PC-3 (cell line): ENCODE measurements around the gene FLNB. TPM values are rescaled to one million over a fixed set of nuclear protein-coding genes. Genes with fewer than 3 reads are reported as not detected.
A peak's percentile ranks its signal among the peaks of the same experiment; 100 is the strongest.

Source experiments
- ATAC-seq: fragments of 200-7000 bp; cut with Tn5 transposase; 2 replicates; pipeline ENCODE4 v1.9.1; 2020; ENCODE audit warnings: mild to moderate bottlenecking, moderate library complexity
- BruUV-seq: library from RNA; stranded (reverse); fragments of 400-500 nt; replicated peaks from 2 replicates; lab custom pipeline; 2021; lab: Mats Ljungman, UMichigan
- CTCF ChIA-PET: fragments of 300-600 bp; sonication (Branson Sonifier 250); formaldehyde crosslinking; loops from one replicate; lab custom pipeline; 2022; ENCODE audit warnings: antibody characterized with exemption; lab: Charles Lee
- POLR2A ChIA-PET: fragments of 300-600 bp; sonication (Branson Sonifier 250); formaldehyde crosslinking; loops from one replicate; lab custom pipeline; 2022; ENCODE audit warnings: antibody characterized with exemption; ENCODE audit not compliant: unreplicated experiment; lab: Charles Lee
- DNase-seq: peaks from one replicate; pipeline ENCODE4 v3.0.0-alpha.2; 2015
- H2AFZ ChIP-seq: fragments of 300-600 bp; sonication (generic); 2 replicates; pipeline ENCODE4 v1.6.0; 2016; ENCODE audit warnings: antibody characterized with exemption, low read length
- H3F3A ChIP-seq: fragments of 300-600 bp; sonication (generic); one replicate; pipeline ENCODE4 v1.6.0; 2017; ENCODE audit warnings: antibody characterized with exemption, low read length, control low read depth, mild to moderate bottlenecking; ENCODE audit not compliant: unreplicated experiment
- H3K27ac ChIP-seq: fragments of 300-600 bp; sonication (generic); 2 replicates; pipeline ENCODE4 v1.5.1; 2016; ENCODE audit warnings: mild to moderate bottlenecking, low read length
- H3K27me3 ChIP-seq: fragments of 300-600 bp; sonication (generic); 2 replicates; pipeline ENCODE4 v1.6.1; 2016; ENCODE audit warnings: low read length, mixed read lengths
- H3K36me3 ChIP-seq: fragments of 300-600 bp; sonication (generic); 2 replicates; pipeline ENCODE4 v1.6.1; 2016; ENCODE audit warnings: low read depth, mixed run types, low read length, mixed read lengths
- H3K4me1 ChIP-seq: fragments of 300-600 bp; sonication (generic); 2 replicates; pipeline ENCODE4 v1.5.1; 2016; ENCODE audit warnings: low read length; ENCODE audit not compliant: insufficient read depth
- H3K4me2 ChIP-seq: fragments of 300-600 bp; sonication (generic); 2 replicates; pipeline ENCODE4 v1.6.0; 2016; ENCODE audit warnings: low read length
- H3K4me3 ChIP-seq: fragments of 300-600 bp; sonication (generic); 2 replicates; pipeline ENCODE4 v1.5.1; 2016; ENCODE audit warnings: mild to moderate bottlenecking, low read length, mixed read lengths
- H3K79me2 ChIP-seq: fragments of 300-600 bp; sonication (generic); 2 replicates; pipeline ENCODE4 v1.6.1; 2017; ENCODE audit warnings: low read length, mixed read lengths
- H3K9ac ChIP-seq: fragments of 300-600 bp; sonication (generic); 2 replicates; pipeline ENCODE4 v1.6.0; 2016; ENCODE audit warnings: mild to moderate bottlenecking, low read length
- H3K9me2 ChIP-seq: fragments of 300-600 bp; sonication (generic); replicated peaks from 2 replicates; pipeline ENCODE4 v1.6.1; 2016; ENCODE audit warnings: mixed run types, low read length, mixed read lengths
- H3K9me3 ChIP-seq: fragments of 300-600 bp; sonication (generic); 2 replicates; pipeline ENCODE4 v1.6.1; 2016; ENCODE audit warnings: low read length, mixed read lengths
- H4K20me1 ChIP-seq: fragments of 300-600 bp; sonication (generic); 2 replicates; pipeline ENCODE4 v1.6.1; 2016; ENCODE audit warnings: low read length, mixed read lengths
- CTCF ChIP-seq: fragments of 300-600 bp; sonication (generic); conservative IDR thresholded peaks from 2 replicates; pipeline ENCODE4 v1.5.1; 2017; ENCODE audit warnings: antibody characterized with exemption, low read depth, mild to moderate bottlenecking, low read length
- EZH2 ChIP-seq: fragments of 300-600 bp; sonication (generic); IDR thresholded peaks from one replicate; pipeline ENCODE4 v1.6.1; 2017; ENCODE audit warnings: antibody characterized with exemption, mild to moderate bottlenecking, low read length; ENCODE audit not compliant: unreplicated experiment
- EZH2phosphoT487 ChIP-seq: fragments of 300-600 bp; sonication (generic); IDR thresholded peaks from 2 replicates; pipeline ENCODE4 v1.6.1; 2018; ENCODE audit warnings: mild to moderate bottlenecking, antibody characterized with exemption, low read length, borderline replicate concordance
- intact Hi-C: fragments of 100-400 bp; cut with micrococcal nuclease; formaldehyde crosslinking; loops from 2 replicates; pipeline ENCODE4 v1.9.0; 2023
- total RNA-seq: library from RNA; depleted of rRNA; stranded (reverse); fragments of >200 nt; gene quantifications from 2 replicates; pipeline ENCODE4 v1.2.3, GENCODE V29; 2014

FLNB gene
- total RNA-seq, 1 experiment from 2014 or later: 505 TPM

GRCh38 chr3:58167431-58168351, 159.5 kb downstream of the FLNB start:
- H3K4me1 ChIP-seq: peaks cover 27% of the 10 kb centered on the region
- H3K9ac ChIP-seq: no peak overlapping the region
- no peaks in the 10 kb centered on the region for H4K20me1 ChIP-seq
- ATAC-seq: peak; percentile 29
- H3K4me2 ChIP-seq: no peak overlapping the region
- ChIA-PET POLR2A (no interaction called here), CTCF (interaction anchor here (1.4 kb wide), 1 partner anchor 9 kb away, joined by 3 read pairs; no protein-coding TSS in a partner anchor)
- no peaks in the 10 kb centered on the region for H3K9me3 ChIP-seq
- DNase-seq: peak; percentile 76
- no peaks in the 10 kb centered on the region for H3K27me3 ChIP-seq
- peaks cover 88% of the 10 kb centered on the region for H3K36me3 ChIP-seq
- no peak for TF ChIP-seq EZH2phosphoT487
- peak; percentile 93 for TF ChIP-seq CTCF
- TF ChIP-seq EZH2: no peak
- no peak overlapping the region for H2AFZ ChIP-seq
- intact Hi-C loops: loop anchor here (10.0 kb wide), 1 partner anchor 193 kb away; no protein-coding TSS in a partner anchor
- no peak overlapping the region for H3K4me3 ChIP-seq
- 0 out of 2 replicates have a peak, but pooled peaks cover 4% of the 10 kb centered on the region for H3K79me2 ChIP-seq
- H3K9me2 ChIP-seq: no peaks in the 10 kb centered on the region
- peaks cover 3% of the 10 kb centered on the region for H3F3A ChIP-seq
- H3K27ac ChIP-seq: no peak overlapping the region
- no TSS peak for BruUV-seq

GRCh38 chr3:58168498-58168897, 160.3 kb downstream of the FLNB start:
- TF ChIP-seq EZH2phosphoT487 (no peak), EZH2 (no peak), CTCF (no peak)
- POLR2A ChIA-PET: no interaction called here

More at GRCh38 chr3:58168498-58168897, 160.3 kb downstream of the FLNB start:
- DNase-seq: no peak
- no peaks in the 10 kb centered on the region for H3K27me3 ChIP-seq
- peaks cover 80% of the 10 kb centered on the region for H3K36me3 ChIP-seq
- H2AFZ ChIP-seq: no peak overlapping the region
- no peak overlapping the region for H3K4me3 ChIP-seq
- no peak overlapping the region for H3K27ac ChIP-seq
- no peaks in the 10 kb centered on the region for H3K9me3 ChIP-seq
- no peak overlapping the region for H3K4me2 ChIP-seq
- BruUV-seq: no TSS peak
- CTCF ChIA-PET: no interaction called here
- intact Hi-C loops: loop anchor here (10.0 kb wide), 1 partner anchor 194 kb away; no protein-coding TSS in a partner anchor
- H3K4me1 ChIP-seq: peaks cover 19% of the 10 kb centered on the region
- H3F3A ChIP-seq: peaks cover 3% of the 10 kb centered on the region
- no peak overlapping the region for H3K9ac ChIP-seq
- no peaks in the 10 kb centered on the region for H3K79me2 ChIP-seq
- H3K9me2 ChIP-seq: no peaks in the 10 kb centered on the region
- no peaks in the 10 kb centered on the region for H4K20me1 ChIP-seq
- no peak for ATAC-seq
